SK-N-MC (cell line): Measurements from ENCODE around the gene S100A5.

Experiments used
- EZH2 ChIP-seq: fragments of 200-600 bp; sonication (generic); IDR thresholded peaks from one replicate; pipeline ENCODE4 v1.6.1; 2017; ENCODE audit warnings: antibody characterized with exemption
- POLR2AphosphoS5 ChIP-seq: IDR thresholded peaks from 2 replicates; pipeline ENCODE4 v1.6.1; 2012; ENCODE audit warnings: mild to moderate bottlenecking, low read depth, low read length, borderline replicate concordance

DNA sequence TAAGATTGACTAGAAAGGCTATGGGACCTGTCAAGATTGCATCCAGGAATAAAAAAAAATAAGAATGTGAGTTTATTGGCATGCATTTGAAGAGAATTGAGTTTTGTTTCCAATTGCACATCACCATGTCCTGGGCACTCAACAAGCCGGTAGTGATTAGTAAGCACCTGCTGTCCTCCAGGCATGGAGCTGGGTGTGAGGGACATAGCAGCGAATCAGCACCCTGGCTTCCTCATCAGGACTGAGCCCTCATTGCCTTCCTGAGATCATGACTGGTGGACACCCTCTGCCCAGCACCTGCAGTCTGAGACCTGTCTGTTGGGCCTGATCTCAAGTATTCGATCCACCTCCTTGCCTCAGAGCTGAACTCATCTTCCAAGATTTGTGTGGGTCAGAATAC lies 31.7 kb downstream of the S100A5 start:
- TF ChIP-seq POLR2AphosphoS5: no peak
- no peak for TF ChIP-seq EZH2
